K562 (cell line): ENCODE data around the gene SRY. TPM values are rescaled to one million over a fixed set of nuclear protein-coding genes. Genes with fewer than 3 reads are reported as not detected.

ENCODE experiments used
- ATAC-seq: fragments of 200-7000 bp; cut with Tn5 transposase; 3 replicates; pipeline ENCODE4 v1.9.1; 2020; ENCODE audit warnings: moderate library complexity
- BruUV-seq: library from RNA; stranded (reverse); fragments of 400-500 nt; replicated peaks from 2 replicates; lab custom pipeline; 2021; lab: Mats Ljungman, UMichigan
- CTCF ChIA-PET: fragments of 300-600 bp; formaldehyde crosslinking; extraction: SDS; loops from one replicate; lab custom pipeline; 2021; ENCODE audit warnings: low intra/inter-chr PET ratio; lab: Yijun Ruan, JAX
- POLR2A ChIA-PET: fragments of 300-600, 350-650 bp; sonication (Branson Sonifier 250); formaldehyde crosslinking; extraction: SDS; loops from one replicate; lab custom pipeline; 2021; ENCODE audit warnings: antibody characterized with exemption, inconsistent platforms; lab: Yijun Ruan, JAX
- DNase-seq, 4 experiments: peaks; one replicate each; pipeline versions ENCODE4 v3.0.0 to v3.0.0-alpha.2; 2011 to 2018; ENCODE audit warnings: low spot score in 3 of 4, mixed read lengths in 3 of 4; ENCODE audit errors: extremely low read depth in 1 of 4
- FAIRE-seq: peaks from 2 replicates; lab custom pipeline; 2011; peaks lifted over from hg19 to GRCh38; lab: Jason Lieb, UNC
- H2AFZ ChIP-seq: 2 replicates; pipeline ENCODE4 v1.6.0; 2011; ENCODE audit warnings: low read depth, low read length, control low read depth, inconsistent platforms
- H3K27ac ChIP-seq: fragments of 200-600 bp; 3 replicates; pipeline ENCODE4 v1.8.0; 2011; ENCODE audit warnings: low read depth, mild to moderate bottlenecking, control low read depth, inconsistent platforms, low read length, moderate library complexity, mixed read lengths; ENCODE audit errors: extremely low read depth
- H3K27me3 ChIP-seq, 2 experiments: fragments of 300-600 bp in 1 of 2; 2 replicates in 1 of 2; 3 replicates in 1 of 2; pipeline versions ENCODE4 v1.6.0 to v1.8.0; 2011; ENCODE audit warnings: inconsistent platforms in 2 of 2, low read length in 2 of 2, mild to moderate bottlenecking in 1 of 2, mixed read lengths in 1 of 2, moderate library complexity in 1 of 2; ENCODE audit not compliant: control insufficient read depth in 2 of 2, insufficient read depth in 2 of 2
- H3K36me3 ChIP-seq: fragments of 300-600 bp; 3 replicates; pipeline ENCODE4 v1.8.0; 2011; ENCODE audit warnings: mild to moderate bottlenecking, low read length, inconsistent platforms; ENCODE audit not compliant: control insufficient read depth, insufficient read depth
- H3K4me1 ChIP-seq, 2 experiments: fragments of 200-600 bp in 1 of 2; replicated peaks in 1 of 2; 2 replicates in 1 of 2; 3 replicates in 1 of 2; pipeline versions ENCODE4 v1.5.1 to v1.8.0; 2011; ENCODE audit warnings: inconsistent platforms in 2 of 2, low read length in 2 of 2, mild to moderate bottlenecking in 1 of 2, mixed read lengths in 1 of 2, moderate library complexity in 1 of 2; ENCODE audit not compliant: control insufficient read depth in 2 of 2, insufficient read depth in 2 of 2
- H3K4me2 ChIP-seq: 2 replicates; pipeline ENCODE4 v1.6.1; 2011; ENCODE audit warnings: low read length, control low read depth, inconsistent platforms, mixed read lengths; ENCODE audit not compliant: insufficient read depth
- H3K4me3 ChIP-seq: fragments of 200-600 bp; sonication (generic), shearing (Covaris generic); 2 replicates; pipeline ENCODE4 v1.5.1; 2016; ENCODE audit warnings: control low read depth, inconsistent platforms
- H3K79me2 ChIP-seq: fragments of 200-600 bp; 3 replicates; pipeline ENCODE4 v1.8.0; 2011; ENCODE audit warnings: low read length, inconsistent platforms; ENCODE audit not compliant: control insufficient read depth, insufficient read depth
- H3K9ac ChIP-seq, 2 experiments: 2 replicates each; pipeline versions ENCODE4 v1.6.0 to v1.6.1; 2011; ENCODE audit warnings: low read depth in 2 of 2, low read length in 2 of 2, control low read depth in 1 of 2, inconsistent platforms in 1 of 2, mild to moderate bottlenecking in 1 of 2, mixed read lengths in 1 of 2; ENCODE audit not compliant: insufficient read depth in 1 of 2
- H3K9me1 ChIP-seq: one replicate; pipeline ENCODE4 v1.6.0; 2011; ENCODE audit warnings: inconsistent platforms, mild to moderate bottlenecking, low read length, moderate library complexity; ENCODE audit not compliant: control insufficient read depth, insufficient read depth
- H3K9me3 ChIP-seq: replicated peaks from 2 replicates; pipeline ENCODE4 v1.5.1; 2011; ENCODE audit warnings: low read depth, low read length, inconsistent platforms; ENCODE audit not compliant: control insufficient read depth, insufficient read depth
- H4K20me1 ChIP-seq: replicated peaks from 2 replicates; pipeline ENCODE4 v1.6.1; 2011; ENCODE audit warnings: low read length, inconsistent platforms, mixed read lengths; ENCODE audit not compliant: control insufficient read depth, insufficient read depth
- CBFA2T3 ChIP-seq: fragments of 450-650 bp; IDR thresholded peaks from 2 replicates; pipeline ENCODE4 v1.6.1; 2017
- E2F3 ChIP-seq: fragments of 250-450 bp; sonication (Bioruptor Pico); IDR thresholded peaks from 2 replicates; pipeline ENCODE4 v1.4.0; 2020; ENCODE audit warnings: mild to moderate bottlenecking
- ETV1 ChIP-seq: fragments of 450-650 bp; conservative IDR thresholded peaks from 2 replicates; pipeline ENCODE4 v1.6.1; 2016; ENCODE audit warnings: missing genetic modification characterization, control low read depth, low read depth, missing compliant biosample characterization
- FOXJ2 ChIP-seq: fragments of 200-800 bp; sonication (Bioruptor generic); IDR thresholded peaks from 2 replicates; pipeline ENCODE4 v1.6.1; 2016; ENCODE audit warnings: missing genetic modification characterization, missing compliant biosample characterization
- FOXK1 ChIP-seq: sonication (generic); formaldehyde crosslinking; IDR thresholded peaks from 2 replicates; pipeline ENCODE4 v1.8.0; 2022; ENCODE audit warnings: missing genetic modification reagents, mild to moderate bottlenecking, borderline replicate concordance
- HNRNPLL ChIP-seq: fragments of 200-400 bp; formaldehyde crosslinking; IDR thresholded peaks from 2 replicates; pipeline ENCODE4 v1.6.1; 2017; ENCODE audit warnings: low read length, low read depth, mild to moderate bottlenecking; ENCODE audit not compliant: poor library complexity, severe bottlenecking
- KLF10 ChIP-seq: fragments of 250-450 bp; sonication (Bioruptor Pico); IDR thresholded peaks from 2 replicates; pipeline ENCODE4 v1.6.1; 2021; ENCODE audit warnings: matching md5 sums
- RUNX1 ChIP-seq: sonication (generic); IDR thresholded peaks from 2 replicates; pipeline ENCODE4 v1.6.1; 2016; ENCODE audit warnings: antibody characterized with exemption, low read depth
- SAFB2 ChIP-seq: fragments of 200-400 bp; formaldehyde crosslinking; IDR thresholded peaks from 2 replicates; pipeline ENCODE4 v1.6.1; 2018; ENCODE audit warnings: borderline replicate concordance, low read length, low read depth, moderate library complexity; ENCODE audit not compliant: severe bottlenecking
- ZBTB1 ChIP-seq: sonication (generic); formaldehyde crosslinking; IDR thresholded peaks from 2 replicates; pipeline ENCODE4 v1.8.1; 2023; ENCODE audit warnings: missing genetic modification reagents, low read depth, mild to moderate bottlenecking, borderline replicate concordance
- ZNF282 ChIP-seq: sonication (generic); formaldehyde crosslinking; IDR thresholded peaks from 2 replicates; pipeline ENCODE4 v1.8.1; 2023; ENCODE audit warnings: missing genetic modification reagents
- ZNF639 ChIP-seq, 2 experiments: fragments of 200-800 bp in 1 of 2; sonication (Bioruptor generic) in 1 of 2; sonication (generic) in 1 of 2; formaldehyde crosslinking in 1 of 2; IDR thresholded peaks in 1 of 2; conservative IDR thresholded peaks in 1 of 2; 2 replicates each; pipeline versions ENCODE4 v1.5.0 to v1.6.1; 2016 to 2020; ENCODE audit warnings: missing compliant biosample characterization in 1 of 2, missing genetic modification characterization in 1 of 2, missing genetic modification reagents in 1 of 2
- WGBS: fragments of 100-300 bp; shearing (Covaris generic); methylation state at CpG from one replicate; pipeline ENCODE4 v1.1.6; 2016; ENCODE audit warnings: low coverage, mixed read lengths; ENCODE audit not compliant: insufficient coverage; ENCODE audit errors: missing lambda C conversion rate; 5-methylcytosine and 5-hydroxymethylcytosine counted together
- in situ Hi-C: fragments of 300-500 bp; cut with MboI; formaldehyde crosslinking; loops from 4 replicates; pipeline ENCODE4 v1.15.0; 2018; ENCODE audit warnings: inconsistent platforms, mixed read lengths
- intact Hi-C: fragments of 100-400 bp; cut with micrococcal nuclease; formaldehyde crosslinking; loops from 2 replicates; pipeline ENCODE4 v1.14.2; 2022
- polyA plus RNA-seq, 8 experiments: library from polyadenylated mRNA; depleted of rRNA in 4 of 8; stranded (reverse) in 5 of 8; unstranded in 3 of 8; fragments of >200 nt; fragmentation: Nextera tagmentation in 2 of 8; fragmentation: Illumina TruSeq in 1 of 8; extraction: Ambion mirVana in 2 of 8; extraction: Trizol in 1 of 8; gene quantifications; 2 replicates each; pipeline versions ENCODE4 v1.2.1 to v1.2.3, GENCODE V29; 2011 to 2014; ENCODE audit warnings: inconsistent platforms in 1 of 8, missing spikeins in 1 of 8
- total RNA-seq, 7 experiments: library from RNA; depleted of rRNA in 6 of 7; stranded (reverse); fragments of >200 nt in 6 of 7; fragmentation: Illumina TruSeq in 2 of 7; extraction: Trizol in 2 of 7; gene quantifications; 2 replicates each; pipeline versions ENCODE4 v1.2.1 to v1.2.3, GENCODE V29; 2011 to 2021; ENCODE audit warnings: low replicate concordance in 1 of 7
- TF ChIP-seq, protein P1 (sequence below): fragments of 250-450 bp; sonication (Bioruptor Pico); IDR thresholded peaks from 2 replicates; pipeline ENCODE4 v1.5.1; 2021; ENCODE audit warnings: mild to moderate bottlenecking
- TF ChIP-seq, protein P2 (sequence below): fragments of 200-800 bp; sonication (Bioruptor generic); IDR thresholded peaks from 2 replicates; pipeline ENCODE4 v1.6.1; 2017; ENCODE audit warnings: missing genetic modification characterization, missing compliant biosample characterization
- TF ChIP-seq, protein P3 (sequence below): fragments of 250-450 bp; sonication (Bioruptor Pico); IDR thresholded peaks from 2 replicates; pipeline ENCODE4 v1.8.0; 2022; ENCODE audit warnings: moderate library complexity, mild to moderate bottlenecking, inconsistent platforms

SRY gene
- total and polyA plus RNA-seq, 9 of the 15 experiments (the other 6 are each of a cell fraction or from before 2014, with no cell fraction given), result not detected

GRCh38 chrY:2789756-2790155, 2.3 kb upstream of the SRY start (continued):
- TF ChIP-seq ZNF639 (CRISPR knock-in tag; conservative IDR thresholded peaks at IDR 0.05 in 1 of 2, IDR thresholded peaks at IDR 0.05 in 1 of 2) (no peak), RUNX1 (no peak)

DNA sequence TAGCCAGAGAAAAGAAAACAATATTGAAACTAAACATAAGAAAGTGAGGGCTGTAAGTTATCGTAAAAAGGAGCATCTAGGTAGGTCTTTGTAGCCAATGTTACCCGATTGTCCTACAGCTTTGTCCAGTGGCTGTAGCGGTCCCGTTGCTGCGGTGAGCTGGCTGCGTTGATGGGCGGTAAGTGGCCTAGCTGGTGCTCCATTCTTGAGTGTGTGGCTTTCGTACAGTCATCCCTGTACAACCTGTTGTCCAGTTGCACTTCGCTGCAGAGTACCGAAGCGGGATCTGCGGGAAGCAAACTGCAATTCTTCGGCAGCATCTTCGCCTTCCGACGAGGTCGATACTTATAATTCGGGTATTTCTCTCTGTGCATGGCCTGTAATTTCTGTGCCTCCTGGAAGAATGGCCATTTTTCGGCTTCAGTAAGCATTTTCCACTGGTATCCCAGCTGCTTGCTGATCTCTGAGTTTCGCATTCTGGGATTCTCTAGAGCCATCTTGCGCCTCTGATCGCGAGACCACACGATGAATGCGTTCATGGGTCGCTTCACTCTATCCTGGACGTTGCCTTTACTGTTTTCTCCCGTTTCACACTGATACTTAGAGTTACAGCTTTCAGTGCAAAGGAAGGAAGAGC, 488 bp downstream of the SRY start:
- in situ Hi-C loops (no loop called here), intact Hi-C loops (no loop called here)
- DNase-seq (no peak), FAIRE-seq (no peak), ATAC-seq (no peak)
- Histone ChIP-seq H3K79me2 (no peaks in the 10 kb centered on the region), H3K4me1 (no peaks in the 10 kb centered on the region), H3K9me3 (no peaks in the 10 kb centered on the region), H3K9ac (no peak overlapping the region), H3K4me2 (no peak overlapping the region), H3K27me3 (no peaks in the 10 kb centered on the region), H4K20me1 (no peaks in the 10 kb centered on the region), H2AFZ (no peak overlapping the region), H3K27ac (no peak overlapping the region), H3K9me1 (no peaks in the 10 kb centered on the region), H3K36me3 (no peaks in the 10 kb centered on the region), H3K4me3 (no peak overlapping the region)
- POLR2A ChIA-PET, result no interaction called here
- CTCF ChIA-PET, result no interaction called here
- no TSS peak for BruUV-seq
- WGBS, result no CpG with 5 or more reads among the region's 28 CpGs
- TF ChIP-seq ZNF282 (CRISPR knock-in tag) (no peak), ETV1 (no peak), CBFA2T3 (no peak), ZBTB1 (CRISPR knock-in tag) (no peak), E2F3 (CRISPR knock-in tag) (no peak), FOXK1 (CRISPR knock-in tag) (no peak), SAFB2 (no peak), KLF10 (CRISPR knock-in tag) (no peak), HNRNPLL (no peak), FOXJ2 (no peak)
- TF ChIP-seq, protein P1, sequence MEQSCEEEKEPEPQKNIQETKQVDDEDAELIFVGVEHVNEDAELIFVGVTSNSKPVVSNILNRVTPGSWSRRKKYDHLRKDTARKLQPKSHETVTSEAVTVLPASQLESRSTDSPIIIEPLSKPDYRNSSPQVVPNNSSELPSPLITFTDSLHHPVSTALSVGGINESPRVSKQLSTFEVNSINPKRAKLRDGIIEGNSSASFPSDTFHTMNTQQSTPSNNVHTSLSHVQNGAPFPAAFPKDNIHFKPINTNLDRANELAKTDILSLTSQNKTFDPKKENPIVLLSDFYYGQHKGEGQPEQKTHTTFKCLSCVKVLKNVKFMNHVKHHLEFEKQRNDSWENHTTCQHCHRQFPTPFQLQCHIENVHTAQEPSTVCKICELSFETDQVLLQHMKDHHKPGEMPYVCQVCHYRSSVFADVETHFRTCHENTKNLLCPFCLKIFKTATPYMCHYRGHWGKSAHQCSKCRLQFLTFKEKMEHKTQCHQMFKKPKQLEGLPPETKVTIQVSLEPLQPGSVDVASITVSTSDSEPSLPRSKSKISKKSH (CRISPR knock-in tag), result no peak
- TF ChIP-seq, protein P2, sequence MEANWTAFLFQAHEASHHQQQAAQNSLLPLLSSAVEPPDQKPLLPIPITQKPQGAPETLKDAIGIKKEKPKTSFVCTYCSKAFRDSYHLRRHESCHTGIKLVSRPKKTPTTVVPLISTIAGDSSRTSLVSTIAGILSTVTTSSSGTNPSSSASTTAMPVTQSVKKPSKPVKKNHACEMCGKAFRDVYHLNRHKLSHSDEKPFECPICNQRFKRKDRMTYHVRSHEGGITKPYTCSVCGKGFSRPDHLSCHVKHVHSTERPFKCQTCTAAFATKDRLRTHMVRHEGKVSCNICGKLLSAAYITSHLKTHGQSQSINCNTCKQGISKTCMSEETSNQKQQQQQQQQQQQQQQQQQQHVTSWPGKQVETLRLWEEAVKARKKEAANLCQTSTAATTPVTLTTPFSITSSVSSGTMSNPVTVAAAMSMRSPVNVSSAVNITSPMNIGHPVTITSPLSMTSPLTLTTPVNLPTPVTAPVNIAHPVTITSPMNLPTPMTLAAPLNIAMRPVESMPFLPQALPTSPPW (CRISPR knock-in tag), result no peak
- TF ChIP-seq, protein P3, sequence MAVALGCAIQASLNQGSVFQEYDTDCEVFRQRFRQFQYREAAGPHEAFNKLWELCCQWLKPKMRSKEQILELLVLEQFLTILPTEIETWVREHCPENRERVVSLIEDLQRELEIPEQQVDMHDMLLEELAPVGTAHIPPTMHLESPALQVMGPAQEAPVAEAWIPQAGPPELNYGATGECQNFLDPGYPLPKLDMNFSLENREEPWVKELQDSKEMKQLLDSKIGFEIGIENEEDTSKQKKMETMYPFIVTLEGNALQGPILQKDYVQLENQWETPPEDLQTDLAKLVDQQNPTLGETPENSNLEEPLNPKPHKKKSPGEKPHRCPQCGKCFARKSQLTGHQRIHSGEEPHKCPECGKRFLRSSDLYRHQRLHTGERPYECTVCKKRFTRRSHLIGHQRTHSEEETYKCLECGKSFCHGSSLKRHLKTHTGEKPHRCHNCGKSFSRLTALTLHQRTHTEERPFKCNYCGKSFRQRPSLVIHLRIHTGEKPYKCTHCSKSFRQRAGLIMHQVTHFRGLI (CRISPR knock-in tag), result no peak
